Erythroblast (primary cell): ENCODE data around the gene TSPO.

ENCODE experiments used
- DNase-seq, 2 experiments: peaks; one replicate each; lab custom pipeline; 2025; lab: John Stamatoyannopoulos, UW
- GATA1 ChIP-seq: IDR thresholded peaks from 2 replicates; pipeline ENCODE4 v1.6.1; 2011; ENCODE audit warnings: low read depth, mild to moderate bottlenecking, control low read depth, low read length, moderate library complexity
- POLR2A ChIP-seq: IDR thresholded peaks from 2 replicates; pipeline ENCODE4 v1.6.1; 2011; ENCODE audit warnings: mild to moderate bottlenecking, low read length

The TSPO gene

DNA sequence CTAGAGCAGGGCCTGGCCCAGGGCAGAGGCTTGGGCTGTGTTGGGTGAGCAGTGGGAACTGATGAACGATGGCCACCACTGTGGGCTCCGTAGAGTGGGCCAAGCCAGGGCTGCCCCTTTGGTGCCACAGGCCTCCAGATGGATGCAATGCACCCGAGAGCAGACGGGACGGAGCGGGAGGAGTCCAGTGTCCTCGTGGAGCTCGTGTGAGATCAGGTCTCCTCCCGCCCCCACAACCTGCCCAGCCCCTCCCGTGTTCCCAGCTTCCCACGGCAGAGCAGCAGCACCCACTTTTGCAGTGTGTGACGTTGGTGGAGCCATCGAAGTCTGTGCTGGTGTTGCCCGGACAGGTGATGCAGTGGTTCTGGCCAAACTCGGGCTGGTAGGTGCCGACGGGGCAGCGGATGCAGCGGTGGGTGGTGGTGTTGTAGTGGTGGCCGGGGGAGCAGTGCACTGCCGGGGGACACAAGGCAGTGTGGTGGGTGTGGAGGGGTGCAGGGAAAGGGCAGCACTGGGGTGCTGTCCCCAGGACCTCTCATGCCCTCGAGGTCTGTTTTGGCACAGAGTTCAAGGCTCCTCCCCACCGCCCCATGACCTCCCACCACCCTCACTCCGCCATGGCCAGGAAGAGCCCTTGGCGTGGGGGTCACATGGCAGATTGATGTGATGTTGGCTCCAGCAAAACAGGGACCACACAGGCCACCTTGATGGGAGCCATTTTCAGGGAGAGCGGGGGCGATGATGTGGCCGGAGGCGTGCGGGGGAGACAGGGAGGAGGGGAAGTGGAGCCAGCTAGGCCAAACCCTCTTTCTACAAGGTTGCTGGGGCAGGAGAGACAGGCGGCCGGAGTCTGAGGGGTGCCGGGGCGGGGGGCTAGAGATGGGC, 59.5 kb downstream of the TSPO start:
- no peak for DNase-seq
- no peak for TF ChIP-seq POLR2A
- TF ChIP-seq GATA1, result no peak

DNA sequence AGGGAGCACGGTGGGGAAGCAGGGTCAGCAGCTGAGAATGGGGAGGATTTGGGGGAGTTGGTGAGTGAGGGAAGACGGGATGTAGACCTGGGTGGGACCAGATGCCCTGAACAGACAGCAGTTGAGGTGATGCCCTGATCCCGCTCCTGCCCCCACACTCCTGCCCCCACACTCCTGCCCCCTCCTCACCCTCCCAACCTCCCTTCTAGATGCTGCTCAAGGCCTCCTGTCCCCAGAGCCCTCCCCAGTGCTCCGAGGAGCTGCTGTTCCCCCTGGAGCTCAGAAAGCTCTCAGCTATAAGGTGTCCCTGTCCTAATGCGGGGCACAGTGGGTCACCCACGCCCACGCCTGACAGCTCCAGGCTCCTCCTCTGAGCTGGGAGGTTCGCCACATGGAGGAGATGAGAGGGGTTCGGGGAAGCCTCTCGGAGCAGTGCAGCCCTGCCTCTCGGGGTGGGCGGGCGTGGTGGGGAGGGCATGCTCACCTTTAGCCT, 60.6 kb downstream of the TSPO start:
- no peak for TF ChIP-seq POLR2A
- TF ChIP-seq GATA1, result no peak
- no peak for DNase-seq

DNA sequence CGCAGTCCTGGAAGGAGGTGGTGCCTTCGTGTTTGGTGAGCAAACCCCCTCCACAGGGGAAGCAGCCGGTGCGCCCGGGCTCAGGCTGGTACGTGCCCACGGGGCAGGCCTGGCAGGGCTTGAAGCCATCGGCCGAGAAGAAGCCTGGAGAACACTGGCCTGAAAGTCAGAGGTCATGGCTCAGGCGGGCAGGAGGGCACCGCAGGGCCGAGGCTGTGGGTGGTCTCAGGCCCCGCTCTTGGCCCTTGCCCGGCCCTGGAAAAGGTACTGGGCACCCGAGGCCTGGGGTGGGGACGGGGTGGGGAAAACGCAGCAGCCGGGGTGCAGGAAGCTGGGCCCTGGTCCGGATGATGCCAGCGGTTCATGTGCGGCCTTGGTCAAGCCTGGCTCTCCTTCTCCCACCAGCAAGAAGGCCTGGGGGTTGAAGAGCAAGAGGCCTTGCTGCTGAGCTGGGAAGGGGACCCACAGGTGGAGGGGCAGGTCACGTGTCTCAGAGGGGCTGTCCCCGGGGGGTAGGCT, 61.1 kb downstream of the TSPO start:
- TF ChIP-seq POLR2A, result no peak
- TF ChIP-seq GATA1, result no peak
- no peak for DNase-seq
